Duodenal mucosa (tissue), 2 donors: ENCODE measurements around the gene AP5Z1.
"Not testable (repeated sequence)": the region's sequence is repeated elsewhere in the genome, so short reads cannot be mapped to it uniquely, and the experiment has no call there.

Experiments
- H3K27ac ChIP-seq: one replicate; pipeline ENCODE4 v1.7.0; 2013; ENCODE audit warnings: low read depth, low read length
- H3K27me3 ChIP-seq, 2 donors: one replicate each; pipeline ENCODE4 v1.7.0; 2013; ENCODE audit warnings: low read length in 2 of 2, control low read depth in 1 of 2; ENCODE audit not compliant: insufficient read depth in 2 of 2, control insufficient read depth in 1 of 2
- H3K36me3 ChIP-seq, 2 donors: one replicate each; pipeline ENCODE4 v1.7.0; 2013; ENCODE audit warnings: low read length in 2 of 2, control low read depth in 1 of 2; ENCODE audit not compliant: insufficient read depth in 2 of 2, control insufficient read depth in 1 of 2
- H3K4me1 ChIP-seq, 2 donors: one replicate each; pipeline ENCODE4 v1.7.0; 2013; ENCODE audit warnings: low read length in 2 of 2, control low read depth in 1 of 2; ENCODE audit not compliant: insufficient read depth in 2 of 2, control insufficient read depth in 1 of 2
- H3K4me3 ChIP-seq, 2 donors: one replicate each; pipeline ENCODE4 v1.7.0; 2013; ENCODE audit warnings: low read length in 2 of 2, low read depth in 1 of 2
- H3K9ac ChIP-seq, 2 donors: one replicate each; pipeline ENCODE4 v1.7.0; 2013; ENCODE audit warnings: low read length in 2 of 2, low read depth in 1 of 2
- H3K9me3 ChIP-seq, 2 donors: one replicate each; pipeline ENCODE4 v1.7.0; 2013; ENCODE audit warnings: low read length in 2 of 2, control low read depth in 1 of 2; ENCODE audit not compliant: control insufficient read depth in 1 of 2

AP5Z1 gene

DNA sequence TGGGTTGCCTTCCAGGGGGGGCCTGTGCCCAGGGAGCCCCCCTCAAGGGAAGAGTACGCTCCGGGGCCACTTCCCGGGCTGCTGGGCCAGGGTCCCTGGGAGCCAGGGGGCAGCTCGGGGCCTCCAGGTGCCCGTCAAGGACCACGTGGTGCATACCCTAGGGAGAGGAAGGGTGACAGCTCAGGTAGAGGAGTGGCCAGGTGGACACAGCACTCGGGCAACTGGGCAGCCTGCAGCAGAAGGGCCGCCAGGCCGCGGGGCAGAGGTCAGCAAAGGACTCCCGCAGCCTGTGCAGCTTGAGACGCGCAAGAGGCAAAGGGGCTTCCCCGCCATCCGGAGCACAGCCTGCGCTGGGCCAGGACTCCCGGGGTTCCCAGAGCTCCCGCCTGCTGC, 26.4 kb downstream of the AP5Z1 start:
- Histone ChIP-seq H3K4me3 (no peak overlapping the region), H3K36me3 (no peaks in the 10 kb centered on the region), H3K9ac (no peak overlapping the region), H3K27me3 (no peaks in the 10 kb centered on the region), H3K9me3 (no peaks in the 10 kb centered on the region), H3K4me1 (no peaks in the 10 kb centered on the region), H3K27ac (no peak overlapping the region)

DNA sequence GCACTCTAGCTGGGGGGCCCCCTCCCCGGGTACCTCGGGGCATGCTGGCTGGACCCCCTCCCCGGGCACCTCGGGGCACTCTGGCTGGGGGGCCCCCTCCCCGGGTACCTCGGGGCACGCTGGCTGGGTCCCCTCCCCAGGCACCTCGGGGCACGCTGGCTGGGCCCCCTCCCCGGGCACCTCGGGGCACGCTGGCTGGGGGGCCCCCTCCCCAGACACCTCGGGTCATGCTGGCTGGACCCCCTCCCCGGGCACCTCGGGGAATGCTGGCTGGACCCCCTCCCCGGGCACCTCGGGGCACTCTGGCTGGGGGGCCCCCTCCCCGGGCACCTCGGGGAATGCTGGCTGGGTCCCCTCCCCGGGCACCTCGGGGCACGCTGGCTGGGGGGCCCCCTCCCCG, 27.2 kb downstream of the AP5Z1 start:
- not testable (repeated sequence) for H3K4me3 ChIP-seq, H3K9me3 ChIP-seq, H3K4me1 ChIP-seq, H3K9ac ChIP-seq, H3K27me3 ChIP-seq, H3K27ac ChIP-seq, H3K36me3 ChIP-seq

DNA sequence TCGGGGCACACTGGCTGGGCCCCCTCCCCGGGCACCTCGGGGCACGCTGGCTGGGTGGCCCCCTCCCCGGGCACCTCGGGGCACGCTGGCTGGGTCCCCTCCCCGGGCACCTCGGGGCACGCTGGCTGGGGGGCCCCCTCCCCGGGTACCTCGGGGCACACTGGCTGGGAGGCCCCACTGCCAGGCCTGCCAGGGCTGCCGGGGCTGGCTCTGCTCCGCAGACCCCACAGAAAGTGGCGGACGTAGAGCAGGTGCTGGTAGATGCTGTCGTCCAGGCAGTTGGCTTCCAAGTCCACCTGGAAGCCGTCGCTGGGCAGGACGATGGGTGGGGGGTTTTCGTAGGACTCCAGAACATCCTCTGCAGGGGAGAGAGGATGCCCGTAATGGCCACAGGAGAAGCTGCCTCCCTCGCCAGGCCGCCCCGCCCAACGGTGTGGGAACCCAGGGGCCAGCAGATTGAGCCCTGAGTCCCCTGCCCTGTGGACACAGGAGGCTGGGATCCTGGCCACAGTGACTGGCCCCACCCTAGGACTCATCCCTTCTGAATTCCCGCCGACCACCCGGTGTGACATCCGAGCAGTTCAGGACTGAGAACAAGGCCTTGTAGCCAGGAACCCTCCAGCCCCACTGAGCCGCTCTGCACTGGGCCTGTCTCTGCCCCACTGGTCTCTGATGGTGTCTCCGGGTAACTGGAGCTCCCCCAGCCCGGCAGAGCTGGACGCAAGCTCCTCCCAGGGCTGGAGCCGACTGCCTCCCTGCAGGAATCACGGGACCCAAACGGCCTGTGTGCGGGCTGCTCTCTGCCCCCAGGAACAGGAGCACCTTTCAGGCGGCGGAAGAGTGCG, 28.2 kb downstream of the AP5Z1 start:
- Histone ChIP-seq H3K4me1 (no peaks in the 10 kb centered on the region), H3K9me3 (no peaks in the 10 kb centered on the region), H3K9ac (no peak overlapping the region), H3K4me3 (no peak overlapping the region), H3K27me3 (no peaks in the 10 kb centered on the region), H3K36me3 (no peaks in the 10 kb centered on the region), H3K27ac (no peak overlapping the region)

DNA sequence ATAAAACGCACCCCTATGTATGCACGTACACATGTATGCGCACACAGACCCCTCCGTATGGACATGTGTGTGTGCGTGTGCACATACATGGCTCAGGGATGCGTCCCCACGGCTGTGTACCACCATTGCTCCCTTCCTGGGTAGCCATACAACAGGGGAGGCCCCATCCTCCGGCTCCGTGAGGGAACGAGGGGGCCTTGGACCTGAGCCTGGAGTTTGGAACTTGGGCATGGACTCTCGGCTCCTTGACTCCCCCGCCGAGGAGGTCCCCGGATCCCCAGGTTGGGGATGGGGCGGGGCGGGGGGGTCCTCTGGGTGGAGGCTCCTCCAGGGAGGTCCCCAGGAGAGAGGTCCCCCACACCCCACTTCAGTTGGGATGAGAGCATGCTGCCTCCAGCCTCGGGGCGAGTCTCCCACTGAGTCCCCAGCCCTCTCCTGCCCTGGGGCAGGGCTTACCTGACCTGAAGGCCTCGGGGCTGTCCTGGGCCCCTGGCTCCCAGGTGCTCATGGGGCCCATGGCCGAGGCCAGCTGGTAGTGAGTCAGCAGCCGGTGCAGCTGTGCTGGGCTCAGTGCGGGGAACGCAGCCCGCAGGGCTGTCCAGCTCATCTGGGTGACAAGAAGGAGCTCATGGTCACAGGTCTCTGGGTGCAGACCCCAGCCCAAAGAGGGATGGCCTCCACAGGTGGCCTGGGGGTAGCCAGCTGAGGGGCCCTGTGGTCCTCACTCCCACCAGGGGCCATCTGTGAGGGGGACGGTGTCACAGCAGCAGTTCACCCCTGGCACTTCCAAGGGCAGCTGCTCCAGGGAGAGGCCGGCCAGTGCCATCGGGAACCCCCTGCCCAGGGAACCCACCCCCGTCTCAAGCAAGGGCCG, 29.9 kb downstream of the AP5Z1 start:
- Histone ChIP-seq H3K9ac (no peak overlapping the region), H3K9me3 (no peaks in the 10 kb centered on the region), H3K27me3 (no peaks in the 10 kb centered on the region), H3K27ac (no peak overlapping the region), H3K4me1 (no peaks in the 10 kb centered on the region), H3K36me3 (no peaks in the 10 kb centered on the region), H3K4me3 (no peak overlapping the region)

DNA sequence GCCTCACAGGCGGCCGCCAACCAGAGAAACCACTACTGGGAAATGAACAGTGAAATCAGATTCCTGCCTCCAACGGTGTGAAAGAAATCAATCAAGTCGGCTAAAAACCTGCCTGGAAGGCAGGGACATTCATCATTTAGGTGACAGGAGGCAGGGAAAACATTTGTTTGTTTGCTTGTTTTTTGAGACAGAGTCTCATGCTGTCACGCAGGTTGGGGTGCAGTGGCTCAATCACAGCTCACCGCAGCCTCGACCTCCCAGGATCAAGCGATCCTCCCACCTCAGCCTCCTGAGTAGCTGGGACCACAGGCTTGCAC, 30.5 kb downstream of the AP5Z1 start:
- Histone ChIP-seq H3K4me1 (no peaks in the 10 kb centered on the region), H3K27ac (no peak overlapping the region), H3K36me3 (no peaks in the 10 kb centered on the region), H3K9ac (no peak overlapping the region), H3K27me3 (no peaks in the 10 kb centered on the region), H3K4me3 (no peak overlapping the region), H3K9me3 (no peaks in the 10 kb centered on the region)

DNA sequence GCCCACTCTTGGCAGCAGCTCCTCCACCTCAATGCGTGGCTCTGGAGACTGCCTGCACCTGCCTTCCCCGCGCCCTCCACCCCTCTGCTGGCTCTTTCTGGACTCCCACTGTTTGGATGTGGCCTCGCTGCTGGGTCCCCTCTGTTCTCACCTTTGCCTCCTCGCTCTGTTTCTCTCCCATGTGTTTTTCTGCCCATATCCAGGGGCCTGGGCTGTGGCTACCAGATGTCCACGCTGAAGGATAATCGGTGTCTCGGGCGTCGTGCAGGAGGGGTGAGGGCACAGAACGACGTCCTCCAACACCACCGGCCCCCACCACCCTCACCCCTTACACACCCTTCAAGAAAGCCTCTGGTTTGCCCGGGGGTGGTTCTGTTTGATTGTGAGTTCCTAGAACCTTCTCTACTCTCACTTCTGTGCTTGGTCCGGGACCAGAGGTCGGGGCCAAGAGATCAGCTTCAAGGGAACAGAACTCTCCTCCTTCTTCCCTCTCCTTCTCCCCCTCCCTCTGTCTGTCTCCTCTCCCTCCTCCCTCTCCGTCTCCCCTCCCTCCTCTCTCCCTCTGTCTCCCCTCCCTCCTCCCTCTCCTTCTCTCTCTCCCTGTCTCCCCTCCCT, 31.7 kb downstream of the AP5Z1 start:
- Histone ChIP-seq H3K27ac (no peak overlapping the region), H3K4me3 (no peak overlapping the region), H3K4me1 (no peaks in the 10 kb centered on the region), H3K9me3 (no peaks in the 10 kb centered on the region), H3K9ac (no peak overlapping the region), H3K36me3 (no peaks in the 10 kb centered on the region), H3K27me3 (no peaks in the 10 kb centered on the region)

DNA sequence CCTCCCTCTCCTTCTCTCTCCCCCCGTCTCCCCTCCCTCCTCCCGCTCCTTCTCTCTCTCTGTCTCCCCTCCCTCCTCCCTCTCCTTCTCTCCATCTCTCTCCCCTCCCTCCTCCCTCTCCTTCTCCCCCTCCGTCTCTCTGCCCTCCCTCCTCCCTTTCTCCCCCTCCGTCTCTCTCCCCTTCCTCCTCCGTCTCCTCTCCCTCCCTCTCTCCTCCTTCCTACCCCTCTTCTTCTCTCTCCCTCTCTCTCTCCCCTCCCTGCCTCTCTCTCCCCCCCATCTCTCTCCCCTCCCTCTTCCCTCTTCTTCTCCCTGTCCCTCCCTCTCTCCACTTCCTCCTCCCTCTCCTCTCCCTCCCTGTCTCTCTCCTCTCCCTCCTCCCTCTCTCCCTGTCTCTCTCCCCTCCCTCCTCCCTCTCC, 32.2 kb downstream of the AP5Z1 start:
- H3K4me1 ChIP-seq: no peaks in the 10 kb centered on the region
- H3K9me3 ChIP-seq: no peaks in the 10 kb centered on the region
- H3K4me3 ChIP-seq: no peak overlapping the region
- H3K9ac ChIP-seq: no peak overlapping the region
- H3K36me3 ChIP-seq: no peaks in the 10 kb centered on the region
- H3K27ac ChIP-seq: no peak overlapping the region
- no peaks in the 10 kb centered on the region for H3K27me3 ChIP-seq

DNA sequence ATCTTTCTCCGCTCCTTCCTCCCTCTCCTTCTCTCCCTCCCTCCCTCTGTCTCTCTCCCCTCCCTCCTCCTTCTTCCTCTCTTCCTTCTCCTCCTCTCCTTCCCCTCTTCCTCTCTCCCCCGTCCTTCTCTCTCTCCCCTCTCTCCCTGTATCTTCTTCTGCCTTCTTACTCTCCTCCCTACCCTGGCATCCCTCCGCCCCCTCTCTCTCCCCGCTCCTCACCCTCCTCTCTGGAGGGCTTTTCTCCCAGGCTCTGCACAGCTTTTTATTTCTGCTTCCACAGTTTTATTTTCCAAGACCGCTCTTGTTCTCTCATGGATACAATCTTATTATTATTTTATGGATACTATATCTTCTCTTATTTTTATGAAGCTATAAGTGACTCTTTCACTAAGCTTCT, 32.6 kb downstream of the AP5Z1 start:
- H3K4me1 ChIP-seq: no peaks in the 10 kb centered on the region
- H3K4me3 ChIP-seq: no peak overlapping the region
- no peak overlapping the region for H3K9ac ChIP-seq
- H3K36me3 ChIP-seq: no peaks in the 10 kb centered on the region
- H3K27ac ChIP-seq: no peak overlapping the region
- H3K9me3 ChIP-seq: no peaks in the 10 kb centered on the region
- no peaks in the 10 kb centered on the region for H3K27me3 ChIP-seq

DNA sequence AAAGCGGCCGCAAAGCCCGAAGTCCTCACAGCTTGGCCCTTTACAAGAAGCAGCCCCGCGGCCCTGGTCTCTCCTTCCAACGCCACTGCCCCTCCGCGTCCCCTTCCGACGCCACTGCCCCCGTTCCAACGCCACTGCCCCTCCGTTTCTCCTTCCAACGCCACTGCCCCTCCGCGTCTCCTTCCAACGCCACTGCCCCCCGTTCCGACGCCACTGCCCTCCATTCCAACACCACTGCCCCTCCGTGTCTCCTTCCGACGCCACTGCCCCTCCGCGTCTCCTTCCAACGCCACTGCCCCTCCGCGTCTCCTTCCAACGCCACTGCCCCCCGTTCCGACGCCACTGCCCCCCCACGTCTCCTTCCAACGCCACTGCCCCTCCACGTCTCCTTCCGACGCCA, 33.1 kb downstream of the AP5Z1 start:
- H3K9ac ChIP-seq: no peak overlapping the region
- H3K27ac ChIP-seq: no peak overlapping the region
- H3K4me1 ChIP-seq: no peaks in the 10 kb centered on the region
- no peaks in the 10 kb centered on the region for H3K36me3 ChIP-seq
- no peaks in the 10 kb centered on the region for H3K9me3 ChIP-seq
- H3K27me3 ChIP-seq: no peaks in the 10 kb centered on the region
- H3K4me3 ChIP-seq: no peak overlapping the region

DNA sequence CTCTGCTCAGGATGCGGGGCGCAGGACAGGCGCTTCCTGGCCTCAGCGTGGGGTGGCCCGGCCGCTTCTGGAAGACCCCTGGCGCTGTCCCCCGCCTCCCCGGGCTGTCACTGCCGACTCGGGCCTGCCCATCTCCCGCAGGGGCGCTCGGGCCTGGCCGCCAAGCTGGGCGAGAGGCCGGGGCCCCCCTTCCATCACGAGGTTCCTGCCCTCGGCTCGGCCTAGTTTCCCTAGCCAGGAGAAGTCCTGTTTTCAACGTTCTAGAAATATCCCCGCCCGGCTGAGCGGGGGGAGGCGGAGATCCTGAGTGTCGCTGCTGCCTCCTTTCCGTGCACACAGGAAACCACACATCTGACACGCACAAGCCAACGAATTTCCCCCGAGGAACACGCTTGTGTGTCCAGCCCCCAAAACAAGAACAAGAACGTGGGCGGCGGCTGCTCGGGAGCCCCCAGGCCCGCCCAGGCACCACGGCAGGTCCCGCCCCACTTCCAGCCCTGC, 33.7 kb downstream of the AP5Z1 start:
- no peak overlapping the region for H3K9ac ChIP-seq
- H3K9me3 ChIP-seq: no peaks in the 10 kb centered on the region
- no peaks in the 10 kb centered on the region for H3K36me3 ChIP-seq
- no peak overlapping the region for H3K27ac ChIP-seq
- no peaks in the 10 kb centered on the region for H3K4me1 ChIP-seq
- no peak overlapping the region for H3K4me3 ChIP-seq
- H3K27me3 ChIP-seq: no peaks in the 10 kb centered on the region
